ENCODE results near the gene COL6A6.
"Not testable (repeated sequence)": the region's sequence is repeated elsewhere in the genome, so short reads cannot be mapped to it uniquely, and the experiment has no call there.

COL6A6 gene

GRCh38 chr3:130529486-130530215 lies 12.7 kb downstream of the COL6A6 start:
- DNase-seq (ENCODE audit: low read depth) = no peak

GRCh38 chr3:130533247-130533646 lies 16.3 kb downstream of the COL6A6 start:
- no peak for DNase-seq (ENCODE audit: low read depth)

GRCh38 chr3:130537673-130538304 lies 20.8 kb downstream of the COL6A6 start:
- no peak for DNase-seq (ENCODE audit: low read depth)

- peak; percentile 12 for DNase-seq (ENCODE audit: low read depth)
Measured at GRCh38 chr3:130539005-130539404, 22.0 kb downstream of the COL6A6 start.

GRCh38 chr3:130543322-130543721 lies 26.3 kb downstream of the COL6A6 start:
- no peak for DNase-seq (ENCODE audit: low read depth)

GRCh38 chr3:130546920-130547679 lies 30.1 kb downstream of the COL6A6 start:
- DNase-seq (ENCODE audit: low read depth) = no peak

GRCh38 chr3:130547680-130548065 lies 30.7 kb downstream of the COL6A6 start:
- DNase-seq (ENCODE audit: low read depth) = not testable (repeated sequence)

GRCh38 chr3:130548356-130548755 lies 31.4 kb downstream of the COL6A6 start:
- no peak for DNase-seq (ENCODE audit: low read depth)

- DNase-seq (ENCODE audit: low read depth) = no peak
Measured at GRCh38 chr3:130557336-130558035, 40.5 kb downstream of the COL6A6 start.

GRCh38 chr3:130558366-130558765 lies 41.4 kb downstream of the COL6A6 start:
- no peak for DNase-seq (ENCODE audit: low read depth)

GRCh38 chr3:130565224-130565623 lies 48.2 kb downstream of the COL6A6 start:
- no peak for DNase-seq (ENCODE audit: low read depth)

Data from stimulated activated CD8-positive, alpha-beta memory T cell treated with anti-CD3 and anti-CD28 coated beads, Interleukin-7, amount 100 ng/mL, for 24 hours (primary cell).